Testis (tissue), 3 donors: ENCODE data around the gene EXOC4. TPM values are rescaled to one million over a fixed set of nuclear protein-coding genes. Genes with fewer than 3 reads are reported as not detected.

Experiments
- DNase-seq: peaks from one replicate; pipeline ENCODE4 v3.0.0-alpha.2; 2019
- H3K27ac ChIP-seq, 2 donors: fragments of 200-600 bp; sonication (generic); one replicate each; pipeline ENCODE4 v1.5.1; 2019
- H3K27me3 ChIP-seq: fragments of 200-600 bp; sonication (generic); one replicate; pipeline ENCODE4 v1.5.1; 2019
- H3K36me3 ChIP-seq: fragments of 200-600 bp; sonication (generic); one replicate; pipeline ENCODE4 v1.5.1; 2017; ENCODE audit warnings: low read depth; ENCODE audit errors: missing control alignments
- H3K4me1 ChIP-seq: fragments of 200-600 bp; sonication (generic); one replicate; pipeline ENCODE4 v1.5.1; 2019
- H3K4me3 ChIP-seq, 2 donors: fragments of 200-600 bp; sonication (generic); one replicate each; pipeline ENCODE4 v1.5.1; 2017 to 2019
- H3K9me3 ChIP-seq: fragments of 200-600 bp; sonication (generic); one replicate; pipeline ENCODE4 v1.5.1; 2017
- POLR2A ChIP-seq: fragments of 450-650 bp; IDR thresholded peaks from one replicate; pipeline ENCODE4 v1.6.1; 2017; ENCODE audit warnings: antibody characterized with exemption, mild to moderate bottlenecking, moderate library complexity
- WGBS, 2 donors: methylation state at CpG; one replicate each; pipeline ENCODE4 v1.1.5; 2018; 5-methylcytosine and 5-hydroxymethylcytosine counted together
- intact Hi-C: fragments of 100-400 bp; cut with DNase I; formaldehyde crosslinking; loops from one replicate; pipeline ENCODE4 v1.15.1; 2023; ENCODE audit warnings: low total_unique reads
- polyA plus RNA-seq: library from polyadenylated mRNA; stranded (reverse); fragments of 350-450 nt; fragmentation: Illumina TruSeq; extraction: RNeasy Lipid Tissue Mini Kit (QIAGEN cat#74804); gene quantifications from one replicate; pipeline ENCODE4 v1.2.3, GENCODE V29; 2014; ENCODE audit warnings: low read depth, low replicate concordance; ENCODE audit not compliant: insufficient read depth
- total RNA-seq, 2 donors: library from RNA; depleted of rRNA; stranded (reverse); fragments of >200 nt; gene quantifications; one replicate each; pipeline ENCODE4 v1.2.3, GENCODE V29; 2016
- TF ChIP-seq, protein P1 (sequence below), 3 experiments: fragments of 450-650 bp in 2 of 3; fragments of 200-600 bp in 1 of 3; sonication (generic) in 1 of 3; IDR thresholded peaks; one replicate each; pipeline ENCODE4 v1.5.1; 2016 to 2019; ENCODE audit warnings: antibody characterized with exemption in 3 of 3, mild to moderate bottlenecking in 2 of 3, moderate library complexity in 1 of 3

The EXOC4 gene
- total and polyA plus RNA-seq, 3 donors from 2014 or later = 47.4 to 169 (median 142) TPM

DNA sequence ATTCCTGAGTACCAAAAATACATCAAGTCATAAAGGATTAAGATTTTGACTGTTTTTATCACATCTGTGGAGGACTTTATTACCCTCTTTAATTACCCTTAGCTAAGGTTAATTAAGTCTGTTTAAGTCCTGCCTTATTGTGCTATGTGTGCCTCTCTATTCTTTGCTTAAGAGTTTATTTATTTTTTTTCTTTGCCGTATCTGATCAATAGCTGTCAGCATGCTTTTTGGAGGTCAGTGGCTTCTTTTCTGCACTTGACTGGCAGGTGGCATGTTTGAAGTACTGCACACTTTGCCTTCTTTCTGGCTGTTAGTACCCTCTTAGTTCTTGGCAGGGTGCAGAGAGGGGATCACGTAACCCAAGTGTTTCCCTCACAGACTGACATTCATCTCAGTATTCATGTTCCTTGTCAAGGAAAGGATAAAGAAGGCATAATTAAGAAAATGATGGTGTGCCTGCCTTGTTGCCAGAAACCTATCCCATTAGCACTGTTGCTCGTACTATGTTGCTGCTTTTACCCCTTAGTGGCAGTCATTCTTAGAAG, 225.8 kb downstream of the EXOC4 start:
- Histone ChIP-seq H3K27me3 (no peaks in the 10 kb centered on the region), H3K4me1 (no peaks in the 10 kb centered on the region), H3K27ac (no peak overlapping the region), H3K9me3 (no peaks in the 10 kb centered on the region), H3K36me3 (no peaks in the 10 kb centered on the region), H3K4me3 (no peak overlapping the region)
- intact Hi-C loops = no loop called here
- DNase-seq = no peak
- TF ChIP-seq, protein P1, sequence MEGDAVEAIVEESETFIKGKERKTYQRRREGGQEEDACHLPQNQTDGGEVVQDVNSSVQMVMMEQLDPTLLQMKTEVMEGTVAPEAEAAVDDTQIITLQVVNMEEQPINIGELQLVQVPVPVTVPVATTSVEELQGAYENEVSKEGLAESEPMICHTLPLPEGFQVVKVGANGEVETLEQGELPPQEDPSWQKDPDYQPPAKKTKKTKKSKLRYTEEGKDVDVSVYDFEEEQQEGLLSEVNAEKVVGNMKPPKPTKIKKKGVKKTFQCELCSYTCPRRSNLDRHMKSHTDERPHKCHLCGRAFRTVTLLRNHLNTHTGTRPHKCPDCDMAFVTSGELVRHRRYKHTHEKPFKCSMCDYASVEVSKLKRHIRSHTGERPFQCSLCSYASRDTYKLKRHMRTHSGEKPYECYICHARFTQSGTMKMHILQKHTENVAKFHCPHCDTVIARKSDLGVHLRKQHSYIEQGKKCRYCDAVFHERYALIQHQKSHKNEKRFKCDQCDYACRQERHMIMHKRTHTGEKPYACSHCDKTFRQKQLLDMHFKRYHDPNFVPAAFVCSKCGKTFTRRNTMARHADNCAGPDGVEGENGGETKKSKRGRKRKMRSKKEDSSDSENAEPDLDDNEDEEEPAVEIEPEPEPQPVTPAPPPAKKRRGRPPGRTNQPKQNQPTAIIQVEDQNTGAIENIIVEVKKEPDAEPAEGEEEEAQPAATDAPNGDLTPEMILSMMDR (IDR thresholded peaks at IDR 0.05) = no peak
- no peak for TF ChIP-seq POLR2A
- WGBS, 2 donors = 60 to 61% methylated on average over 3 of the region's 3 CpGs

DNA sequence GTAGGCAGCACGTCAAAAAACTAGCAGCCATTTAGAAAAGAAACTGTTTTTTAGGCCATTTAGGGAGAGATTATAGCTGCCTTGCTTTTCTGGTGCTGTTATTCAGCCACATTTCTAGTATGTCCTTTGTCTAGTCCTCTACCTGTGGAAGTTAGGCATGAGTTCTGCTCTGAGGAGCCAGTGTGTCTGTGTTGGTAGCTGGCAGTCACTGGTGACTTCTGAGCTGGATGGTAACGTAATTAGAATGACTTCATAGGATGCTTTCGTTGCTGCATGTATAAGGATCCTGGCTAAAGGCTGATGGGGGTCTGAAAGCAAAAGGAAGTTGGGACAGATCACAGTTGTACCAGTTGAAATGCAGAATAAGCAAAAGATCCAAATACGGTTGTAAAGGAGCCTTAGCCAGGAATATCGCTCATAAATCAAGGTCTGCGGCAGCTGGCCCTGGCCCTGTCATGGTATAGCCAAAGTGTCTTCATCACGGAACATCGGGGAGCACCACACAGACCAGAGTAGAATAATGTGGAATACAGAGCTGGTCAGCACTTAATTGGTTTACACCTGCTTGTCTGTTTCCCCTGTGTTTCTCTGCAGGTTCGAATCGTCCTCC, 226.7 kb downstream of the EXOC4 start:
- no peaks in the 10 kb centered on the region for H3K4me1 ChIP-seq
- no peaks in the 10 kb centered on the region for H3K9me3 ChIP-seq
- WGBS, 2 donors = 93 to 96% methylated on average over 10 of the region's 10 CpGs
- intact Hi-C loops = no loop called here
- no peak for TF ChIP-seq POLR2A
- TF ChIP-seq, protein P1 (IDR thresholded peaks at IDR 0.05) = no peak
- H3K4me3 ChIP-seq = no peak overlapping the region
- no peak overlapping the region for H3K27ac ChIP-seq
- no peaks in the 10 kb centered on the region for H3K36me3 ChIP-seq
- DNase-seq = no peak
- no peaks in the 10 kb centered on the region for H3K27me3 ChIP-seq

DNA sequence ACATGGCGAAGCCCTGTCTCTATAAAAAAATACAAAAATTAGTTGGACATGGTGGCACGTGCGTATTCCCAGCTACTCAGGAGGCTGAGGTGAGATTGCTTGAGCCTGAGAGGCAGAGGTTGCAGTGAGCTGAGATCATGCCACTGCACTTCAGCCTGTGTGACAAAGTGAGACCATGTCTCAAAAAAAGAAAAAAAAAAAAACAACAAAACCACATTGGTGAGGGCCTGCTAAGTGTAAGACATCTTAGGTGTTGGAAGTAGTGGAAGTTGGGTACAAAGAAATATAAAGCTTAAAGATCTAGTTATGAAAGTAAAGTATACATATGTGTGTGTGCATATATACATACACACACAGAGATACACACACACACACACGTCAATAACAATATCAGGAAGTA, 228.0 kb downstream of the EXOC4 start:
- TF ChIP-seq, protein P1 (IDR thresholded peaks at IDR 0.05) = no peak
- TF ChIP-seq POLR2A = no peak
- no peaks in the 10 kb centered on the region for H3K36me3 ChIP-seq
- no peak overlapping the region for H3K4me3 ChIP-seq
- intact Hi-C loops = no loop called here
- no peaks in the 10 kb centered on the region for H3K9me3 ChIP-seq
- no peak overlapping the region for H3K27ac ChIP-seq
- no peak for DNase-seq
- no peaks in the 10 kb centered on the region for H3K4me1 ChIP-seq
- WGBS, 2 donors = 91 to 92% methylated on average over 4 of the region's 4 CpGs
- no peaks in the 10 kb centered on the region for H3K27me3 ChIP-seq

DNA sequence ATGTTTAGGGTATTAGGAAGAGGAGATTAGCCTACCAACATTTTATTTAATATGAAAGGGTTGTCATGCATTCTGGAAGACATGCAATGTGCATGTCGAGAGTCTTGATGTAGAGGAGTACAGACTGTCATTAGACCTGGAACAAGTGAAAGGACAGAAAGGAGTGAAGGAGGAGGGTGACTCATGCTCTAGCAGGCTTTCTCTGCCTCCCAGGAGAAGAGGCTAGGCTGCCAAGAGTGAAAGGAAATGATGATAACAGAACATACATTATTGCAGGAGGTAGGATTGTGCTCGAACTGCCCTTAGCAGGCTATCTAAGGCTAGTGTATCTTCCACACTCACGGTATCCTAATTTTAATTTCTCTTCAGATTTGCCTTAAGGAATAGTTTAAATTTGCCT, 228.8 kb downstream of the EXOC4 start:
- Histone ChIP-seq H3K4me1 (no peaks in the 10 kb centered on the region), H3K36me3 (no peaks in the 10 kb centered on the region)
- DNase-seq = no peak

More for the DNA sequence above, 228.8 kb downstream of the EXOC4 start:
- Histone ChIP-seq H3K27ac (no peak overlapping the region), H3K9me3 (no peaks in the 10 kb centered on the region), H3K4me3 (no peak overlapping the region), H3K27me3 (no peaks in the 10 kb centered on the region)
- TF ChIP-seq POLR2A = no peak
- TF ChIP-seq, protein P1 (IDR thresholded peaks at IDR 0.05) = no peak
- WGBS, 2 donors = 67 to 81% methylated on average over 3 of the region's 3 CpGs
- intact Hi-C loops = no loop called here
